ENCODE measurements around the gene EXOSC6. TPM values are rescaled to one million over a fixed set of nuclear protein-coding genes. Genes with fewer than 3 reads are reported as not detected.
"Not testable (repeated sequence)": the region's sequence is repeated elsewhere in the genome, so short reads cannot be mapped to it uniquely, and the experiment has no call there.

Gene EXOSC6
- total RNA-seq, 4 donors from 2014 or later: 13.5 to 43.7 (median 17.5) TPM

- no peak for TF ChIP-seq CTCF (IDR thresholded peaks at IDR 0.05)
- ATAC-seq (ENCODE audit: low FRiP score): no peak
- no peak for DNase-seq (ENCODE audit: low spot score)
Measured at GRCh38 chr16:70267516-70267915, 15.8 kb upstream of the EXOSC6 start.

- not testable (repeated sequence) for ATAC-seq (ENCODE audit: low FRiP score); DNase-seq (ENCODE audit: low spot score)
Measured at GRCh38 chr16:70259903-70260302, 8.2 kb upstream of the EXOSC6 start.

DNA sequence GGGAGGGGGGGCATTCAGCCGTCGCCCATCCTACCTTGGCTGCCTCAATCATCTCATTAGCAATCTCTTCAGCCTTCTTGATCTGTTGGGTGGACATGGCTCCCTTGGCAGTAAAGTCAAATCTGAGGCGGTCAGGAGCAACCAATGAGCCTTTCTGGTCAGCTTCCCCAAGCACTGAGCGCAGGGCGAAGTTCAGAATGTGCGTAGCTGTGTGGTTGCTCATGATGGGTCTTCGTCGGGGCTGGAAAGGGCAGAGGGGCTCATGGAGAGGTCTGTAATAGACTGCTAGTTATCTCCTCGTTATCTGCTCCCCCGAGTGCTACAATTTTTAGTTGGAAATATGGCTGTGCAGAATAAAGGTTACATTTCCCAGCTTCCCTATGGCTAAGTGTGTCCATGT is 7.2 kb upstream of the EXOSC6 start:
- DNase-seq (ENCODE audit: low spot score): no peak
- ATAC-seq (ENCODE audit: low FRiP score): no peak
- TF ChIP-seq CTCF (IDR thresholded peaks at IDR 0.05): no peak

DNA sequence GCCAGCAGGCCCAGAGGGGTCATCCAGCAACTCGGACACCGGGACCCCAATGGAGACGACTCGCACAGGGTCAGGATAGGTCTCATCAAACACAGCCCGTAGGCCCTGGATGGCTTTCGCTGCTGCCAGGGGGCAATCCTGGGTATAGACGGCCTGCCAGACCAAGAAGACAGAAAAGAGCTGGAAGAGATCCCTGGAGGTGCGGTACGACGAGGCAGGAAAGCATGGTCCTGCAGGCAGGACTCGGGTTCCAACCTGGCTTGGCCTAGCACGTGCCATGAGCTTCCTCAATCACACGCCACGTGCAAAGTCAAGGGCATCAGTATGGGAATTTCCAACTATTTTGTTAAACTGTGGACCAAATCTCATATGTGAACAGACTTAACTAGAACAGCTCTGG is 6.3 kb upstream of the EXOSC6 start:
- no peak for TF ChIP-seq CTCF (IDR thresholded peaks at IDR 0.05)
- no peak for ATAC-seq (ENCODE audit: low FRiP score)
- DNase-seq (ENCODE audit: low spot score): no peak

DNA sequence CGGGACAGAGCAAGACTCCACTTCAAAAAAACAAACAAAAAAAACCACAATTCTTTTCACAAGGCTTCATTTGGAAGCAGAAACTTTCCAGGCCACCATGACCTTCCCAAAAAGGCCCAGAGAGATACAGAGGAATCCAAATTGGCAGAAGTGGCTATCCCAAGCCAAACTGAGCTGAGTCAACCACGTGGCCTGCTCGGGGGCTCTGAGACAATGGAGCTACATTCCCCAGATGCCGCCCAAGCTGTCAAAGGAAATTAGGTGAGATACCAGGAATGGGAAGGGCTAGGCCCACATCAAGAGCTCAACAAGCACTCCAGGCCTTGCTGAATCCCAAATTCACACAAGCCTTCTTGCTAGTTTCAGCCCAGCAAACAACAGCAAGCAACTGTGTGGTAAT is 5.7 kb upstream of the EXOSC6 start:
- DNase-seq (ENCODE audit: low spot score): no peak
- no peak for ATAC-seq (ENCODE audit: low FRiP score)
- TF ChIP-seq CTCF (IDR thresholded peaks at IDR 0.05): no peak

GRCh38 chr16:70255574-70255973 is 3.8 kb upstream of the EXOSC6 start:
- no peak for DNase-seq (ENCODE audit: low spot score)

GRCh38 chr16:70254965-70255286 is 3.2 kb upstream of the EXOSC6 start:
- no peak for TF ChIP-seq CTCF (IDR thresholded peaks at IDR 0.05)
- no peak for ATAC-seq (ENCODE audit: low FRiP score)
- DNase-seq (ENCODE audit: low spot score): no peak

More at GRCh38 chr16:70255574-70255973, 3.8 kb upstream of the EXOSC6 start:
- ATAC-seq (ENCODE audit: low FRiP score): no peak
- TF ChIP-seq CTCF (IDR thresholded peaks at IDR 0.05): no peak

Measured in omental fat pad (tissue), 4 donors.